Liver (tissue), 3 donors: ENCODE measurements around the gene AP1S1.

ENCODE experiments used
- EGR1 ChIP-seq, 2 donors: IDR thresholded peaks; 2 replicates each; pipeline ENCODE4 v1.6.1; 2016 to 2018; ENCODE audit warnings: antibody characterized with exemption in 2 of 2, low read depth in 2 of 2
- FOXA1 ChIP-seq: IDR thresholded peaks from 2 replicates; pipeline ENCODE4 v1.6.1; 2016; ENCODE audit warnings: antibody characterized with exemption
- GABPA ChIP-seq, 2 donors: IDR thresholded peaks in 1 of 2; conservative IDR thresholded peaks in 1 of 2; 2 replicates each; pipeline ENCODE4 v1.6.1; 2016; ENCODE audit warnings: antibody characterized with exemption in 2 of 2, mild to moderate bottlenecking in 1 of 2, moderate library complexity in 1 of 2
- HNF4A ChIP-seq, 2 donors: conservative IDR thresholded peaks; 2 replicates each; pipeline ENCODE4 v1.6.1; 2016; ENCODE audit warnings: antibody characterized with exemption in 2 of 2, mild to moderate bottlenecking in 2 of 2
- JUND ChIP-seq, 2 donors: IDR thresholded peaks; 2 replicates each; pipeline ENCODE4 v1.6.1; 2016; ENCODE audit warnings: antibody characterized with exemption in 2 of 2
- RAD21 ChIP-seq, 2 donors: IDR thresholded peaks; 2 replicates each; pipeline ENCODE4 v1.6.1; 2016; ENCODE audit warnings: antibody characterized with exemption in 2 of 2, mild to moderate bottlenecking in 2 of 2
- RXRA ChIP-seq, 2 donors: IDR thresholded peaks; 2 replicates each; pipeline ENCODE4 v1.6.1; 2017 to 2018; ENCODE audit warnings: antibody characterized with exemption in 2 of 2, mild to moderate bottlenecking in 1 of 2
- SP1 ChIP-seq: IDR thresholded peaks from 2 replicates; pipeline ENCODE4 v1.6.1; 2018; ENCODE audit warnings: antibody characterized with exemption, mild to moderate bottlenecking
- TAF1 ChIP-seq: conservative IDR thresholded peaks from 2 replicates; pipeline ENCODE4 v1.6.1; 2016; ENCODE audit warnings: antibody characterized with exemption, mild to moderate bottlenecking
- TF ChIP-seq, protein P1 (sequence below): fragments of 150-350 bp; IDR thresholded peaks from 2 replicates; pipeline ENCODE4 v1.5.1; 2017; ENCODE audit warnings: improper control_type of control experiment, low read depth, low read length; ENCODE audit not compliant: missing input control
- TF ChIP-seq, protein P2 (sequence below): IDR thresholded peaks from 2 replicates; pipeline ENCODE4 v1.6.1; 2016; ENCODE audit warnings: antibody characterized with exemption
- TF ChIP-seq, protein P3 (sequence below): IDR thresholded peaks from 2 replicates; pipeline ENCODE4 v1.6.1; 2016; ENCODE audit warnings: antibody characterized with exemption, mild to moderate bottlenecking
- donor health status: healthy.
- donor health status: healthy.

DNA sequence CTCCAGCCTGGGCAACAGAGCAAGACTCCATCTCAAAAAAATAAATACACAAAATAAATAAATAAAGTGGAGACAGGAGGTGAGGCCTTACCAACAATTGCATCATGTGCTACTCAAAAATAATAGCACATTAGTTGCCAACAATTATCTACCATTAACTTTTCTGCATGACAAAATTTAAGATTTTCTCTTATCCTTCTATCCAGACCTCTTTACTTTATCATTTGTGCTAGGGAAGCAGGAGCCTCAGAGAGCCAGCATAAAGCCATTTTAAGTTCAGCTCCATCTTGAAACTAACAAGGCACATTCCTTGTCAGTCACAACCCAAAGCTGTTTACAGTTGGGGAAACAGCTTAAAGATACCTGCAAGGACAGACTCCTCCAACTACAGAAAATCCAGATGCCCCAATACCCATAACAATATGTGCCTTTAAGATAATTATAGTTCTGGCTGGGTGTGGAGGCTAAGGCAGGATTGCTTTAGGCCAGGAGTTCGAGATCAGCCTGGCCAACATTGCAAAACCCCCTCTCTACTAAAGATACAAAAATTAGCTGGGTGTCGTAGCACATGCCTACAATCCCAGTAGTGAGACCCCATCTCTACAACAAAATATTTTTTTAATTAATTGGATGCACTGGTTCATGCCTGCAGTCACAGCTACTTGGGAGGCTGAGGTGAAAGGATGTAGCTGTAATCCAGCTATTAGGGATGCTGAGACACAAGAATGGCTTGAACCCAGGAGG lies 2.2 kb upstream of the AP1S1 start:
- TF ChIP-seq FOXA1 (no peak), JUND (IDR thresholded peaks at IDR 0.05) (no peak), RAD21 (IDR thresholded peaks at IDR 0.05) (no peak), GABPA (IDR thresholded peaks at IDR 0.05 in 1 of 2, conservative IDR thresholded peaks at IDR 0.05 in 1 of 2) (no peak), HNF4A (conservative IDR thresholded peaks at IDR 0.05) (no peak), TAF1 (no peak), SP1 (no peak), RXRA (IDR thresholded peaks at IDR 0.05) (no peak), EGR1 (IDR thresholded peaks at IDR 0.05; ENCODE audit: low read depth in 2 of 2) (no peak)
- TF ChIP-seq, protein P1, sequence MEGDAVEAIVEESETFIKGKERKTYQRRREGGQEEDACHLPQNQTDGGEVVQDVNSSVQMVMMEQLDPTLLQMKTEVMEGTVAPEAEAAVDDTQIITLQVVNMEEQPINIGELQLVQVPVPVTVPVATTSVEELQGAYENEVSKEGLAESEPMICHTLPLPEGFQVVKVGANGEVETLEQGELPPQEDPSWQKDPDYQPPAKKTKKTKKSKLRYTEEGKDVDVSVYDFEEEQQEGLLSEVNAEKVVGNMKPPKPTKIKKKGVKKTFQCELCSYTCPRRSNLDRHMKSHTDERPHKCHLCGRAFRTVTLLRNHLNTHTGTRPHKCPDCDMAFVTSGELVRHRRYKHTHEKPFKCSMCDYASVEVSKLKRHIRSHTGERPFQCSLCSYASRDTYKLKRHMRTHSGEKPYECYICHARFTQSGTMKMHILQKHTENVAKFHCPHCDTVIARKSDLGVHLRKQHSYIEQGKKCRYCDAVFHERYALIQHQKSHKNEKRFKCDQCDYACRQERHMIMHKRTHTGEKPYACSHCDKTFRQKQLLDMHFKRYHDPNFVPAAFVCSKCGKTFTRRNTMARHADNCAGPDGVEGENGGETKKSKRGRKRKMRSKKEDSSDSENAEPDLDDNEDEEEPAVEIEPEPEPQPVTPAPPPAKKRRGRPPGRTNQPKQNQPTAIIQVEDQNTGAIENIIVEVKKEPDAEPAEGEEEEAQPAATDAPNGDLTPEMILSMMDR = no peak
- TF ChIP-seq, protein P2, sequence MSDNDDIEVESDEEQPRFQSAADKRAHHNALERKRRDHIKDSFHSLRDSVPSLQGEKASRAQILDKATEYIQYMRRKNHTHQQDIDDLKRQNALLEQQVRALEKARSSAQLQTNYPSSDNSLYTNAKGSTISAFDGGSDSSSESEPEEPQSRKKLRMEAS = no peak
- TF ChIP-seq, protein P3, sequence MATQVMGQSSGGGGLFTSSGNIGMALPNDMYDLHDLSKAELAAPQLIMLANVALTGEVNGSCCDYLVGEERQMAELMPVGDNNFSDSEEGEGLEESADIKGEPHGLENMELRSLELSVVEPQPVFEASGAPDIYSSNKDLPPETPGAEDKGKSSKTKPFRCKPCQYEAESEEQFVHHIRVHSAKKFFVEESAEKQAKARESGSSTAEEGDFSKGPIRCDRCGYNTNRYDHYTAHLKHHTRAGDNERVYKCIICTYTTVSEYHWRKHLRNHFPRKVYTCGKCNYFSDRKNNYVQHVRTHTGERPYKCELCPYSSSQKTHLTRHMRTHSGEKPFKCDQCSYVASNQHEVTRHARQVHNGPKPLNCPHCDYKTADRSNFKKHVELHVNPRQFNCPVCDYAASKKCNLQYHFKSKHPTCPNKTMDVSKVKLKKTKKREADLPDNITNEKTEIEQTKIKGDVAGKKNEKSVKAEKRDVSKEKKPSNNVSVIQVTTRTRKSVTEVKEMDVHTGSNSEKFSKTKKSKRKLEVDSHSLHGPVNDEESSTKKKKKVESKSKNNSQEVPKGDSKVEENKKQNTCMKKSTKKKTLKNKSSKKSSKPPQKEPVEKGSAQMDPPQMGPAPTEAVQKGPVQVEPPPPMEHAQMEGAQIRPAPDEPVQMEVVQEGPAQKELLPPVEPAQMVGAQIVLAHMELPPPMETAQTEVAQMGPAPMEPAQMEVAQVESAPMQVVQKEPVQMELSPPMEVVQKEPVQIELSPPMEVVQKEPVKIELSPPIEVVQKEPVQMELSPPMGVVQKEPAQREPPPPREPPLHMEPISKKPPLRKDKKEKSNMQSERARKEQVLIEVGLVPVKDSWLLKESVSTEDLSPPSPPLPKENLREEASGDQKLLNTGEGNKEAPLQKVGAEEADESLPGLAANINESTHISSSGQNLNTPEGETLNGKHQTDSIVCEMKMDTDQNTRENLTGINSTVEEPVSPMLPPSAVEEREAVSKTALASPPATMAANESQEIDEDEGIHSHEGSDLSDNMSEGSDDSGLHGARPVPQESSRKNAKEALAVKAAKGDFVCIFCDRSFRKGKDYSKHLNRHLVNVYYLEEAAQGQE = no peak
